ENCODE data around the gene CLEC5A. TPM values are rescaled to one million over a fixed set of nuclear protein-coding genes. Genes with fewer than 3 reads are reported as not detected.

The CLEC5A gene
- total RNA-seq, 1 donor from 2014 or later = not detected

- no peaks in the 10 kb centered on the region for H3K27me3 ChIP-seq (ENCODE audit: insufficient read depth, low read length)
- no peak overlapping the region for H3K9ac ChIP-seq (ENCODE audit: low read length)
- H3K27ac Mint-ChIP-seq (ENCODE audit: unreplicated experiment) = no peak overlapping the region
- H2AFZ ChIP-seq (ENCODE audit: low read depth, low read length) = no peak overlapping the region
- H3K36me3 ChIP-seq (ENCODE audit: insufficient read depth, low read length) = no peaks in the 10 kb centered on the region
- H3K36me3 Mint-ChIP-seq (ENCODE audit: low read depth, unreplicated experiment) = no peaks in the 10 kb centered on the region
- H3K4me3 ChIP-seq (ENCODE audit: insufficient read depth, low read depth, low read length) = no peak overlapping the region
- no peaks in the 10 kb centered on the region for H3K4me1 ChIP-seq (ENCODE audit: insufficient read depth, low read length)
- H3K9me3 ChIP-seq (ENCODE audit: insufficient read depth, low read depth, low read length) = no peaks in the 10 kb centered on the region
- no peak overlapping the region for H3K27ac ChIP-seq (ENCODE audit: low read depth, low read length)
- no peaks in the 10 kb centered on the region for H3K27me3 Mint-ChIP-seq (ENCODE audit: low read depth, unreplicated experiment)
- H3K4me2 ChIP-seq (ENCODE audit: low read length) = no peak overlapping the region
- H4K20me1 ChIP-seq (ENCODE audit: insufficient read depth, low read length) = no peaks in the 10 kb centered on the region
- no peaks in the 10 kb centered on the region for H3K4me1 Mint-ChIP-seq (ENCODE audit: low read depth, unreplicated experiment)
- no peak overlapping the region for H3K4me3 Mint-ChIP-seq (ENCODE audit: unreplicated experiment)
- DNase-seq (ENCODE audit: low read depth) (no peak), FAIRE-seq (no peak)
- no peaks in the 10 kb centered on the region for H3K79me2 ChIP-seq (ENCODE audit: insufficient read depth, low read length)
- H3K9me3 Mint-ChIP-seq (ENCODE audit: unreplicated experiment) = peaks cover 6% of the 10 kb centered on the region
- TF ChIP-seq EZH2 (IDR thresholded peaks at IDR 0.05; ENCODE audit: insufficient read depth, low read length) (no peak), CTCF (IDR thresholded peaks at IDR 0.05; ENCODE audit: insufficient read depth, low read depth, low read length) (no peak)
These were observed 14.1 kb upstream of the CLEC5A start for GRCh38 chr7:141960687-141961422.

- DNase-seq (ENCODE audit: low read depth) = no peak
- no peak for FAIRE-seq
- Histone ChIP-seq H2AFZ (ENCODE audit: low read depth, low read length) (no peak overlapping the region), H3K4me2 (ENCODE audit: low read length) (no peak overlapping the region), H3K4me3 (ENCODE audit: insufficient read depth, low read depth, low read length) (no peak overlapping the region), H3K79me2 (ENCODE audit: insufficient read depth, low read length) (no peaks in the 10 kb centered on the region), H3K9ac (ENCODE audit: low read length) (no peak overlapping the region), H3K9me3 (ENCODE audit: insufficient read depth, low read depth, low read length) (no peaks in the 10 kb centered on the region), H3K27ac (ENCODE audit: low read depth, low read length) (no peak overlapping the region), H4K20me1 (ENCODE audit: insufficient read depth, low read length) (no peaks in the 10 kb centered on the region), H3K4me1 (ENCODE audit: insufficient read depth, low read length) (no peaks in the 10 kb centered on the region), H3K36me3 (ENCODE audit: insufficient read depth, low read length) (no peaks in the 10 kb centered on the region), H3K27me3 (ENCODE audit: insufficient read depth, low read length) (no peaks in the 10 kb centered on the region)
- no peaks in the 10 kb centered on the region for H3K36me3 Mint-ChIP-seq (ENCODE audit: low read depth, unreplicated experiment)
- H3K4me3 Mint-ChIP-seq (ENCODE audit: unreplicated experiment) = no peak overlapping the region
- no peaks in the 10 kb centered on the region for H3K27me3 Mint-ChIP-seq (ENCODE audit: low read depth, unreplicated experiment)
- H3K9me3 Mint-ChIP-seq (ENCODE audit: unreplicated experiment) = no peaks in the 10 kb centered on the region
- no peaks in the 10 kb centered on the region for H3K4me1 Mint-ChIP-seq (ENCODE audit: low read depth, unreplicated experiment)
- no peak overlapping the region for H3K27ac Mint-ChIP-seq (ENCODE audit: unreplicated experiment)
- TF ChIP-seq EZH2 (IDR thresholded peaks at IDR 0.05; ENCODE audit: insufficient read depth, low read length) (no peak), CTCF (IDR thresholded peaks at IDR 0.05; ENCODE audit: insufficient read depth, low read depth, low read length) (no peak)
These were observed 9.3 kb upstream of the CLEC5A start for GRCh38 chr7:141956084-141956483.

GRCh38 chr7:141954334-141954733 is 7.6 kb upstream of the CLEC5A start:
- no peaks in the 10 kb centered on the region for H3K36me3 Mint-ChIP-seq (ENCODE audit: low read depth, unreplicated experiment)
- Histone ChIP-seq H3K36me3 (ENCODE audit: insufficient read depth, low read length) (no peaks in the 10 kb centered on the region), H3K4me2 (ENCODE audit: low read length) (no peak overlapping the region), H3K4me3 (ENCODE audit: insufficient read depth, low read depth, low read length) (no peak overlapping the region), H3K79me2 (ENCODE audit: insufficient read depth, low read length) (no peaks in the 10 kb centered on the region), H3K4me1 (ENCODE audit: insufficient read depth, low read length) (no peaks in the 10 kb centered on the region), H3K27ac (ENCODE audit: low read depth, low read length) (no peak overlapping the region), H4K20me1 (ENCODE audit: insufficient read depth, low read length) (no peaks in the 10 kb centered on the region), H3K9ac (ENCODE audit: low read length) (no peak overlapping the region), H3K9me3 (ENCODE audit: insufficient read depth, low read depth, low read length) (no peaks in the 10 kb centered on the region), H3K27me3 (ENCODE audit: insufficient read depth, low read length) (no peaks in the 10 kb centered on the region), H2AFZ (ENCODE audit: low read depth, low read length) (no peak overlapping the region)
- H3K27me3 Mint-ChIP-seq (ENCODE audit: low read depth, unreplicated experiment) = no peaks in the 10 kb centered on the region
- H3K9me3 Mint-ChIP-seq (ENCODE audit: unreplicated experiment) = no peaks in the 10 kb centered on the region
- TF ChIP-seq CTCF (IDR thresholded peaks at IDR 0.05; ENCODE audit: insufficient read depth, low read depth, low read length) = no peak
- TF ChIP-seq EZH2 (IDR thresholded peaks at IDR 0.05; ENCODE audit: insufficient read depth, low read length) = no peak
- FAIRE-seq (no peak), DNase-seq (ENCODE audit: low read depth) (no peak)
- no peak overlapping the region for H3K4me3 Mint-ChIP-seq (ENCODE audit: unreplicated experiment)
- H3K27ac Mint-ChIP-seq (ENCODE audit: unreplicated experiment) = no peak overlapping the region
- H3K4me1 Mint-ChIP-seq (ENCODE audit: low read depth, unreplicated experiment) = no peaks in the 10 kb centered on the region

Measured in astrocyte (in vitro differentiated cells and primary cell).